HepG2 (cell line): ENCODE data around the gene ZMIZ2. TPM values are rescaled to one million over a fixed set of nuclear protein-coding genes. Genes with fewer than 3 reads are reported as not detected.

ENCODE experiments used
- AKAP8 ChIP-seq: sonication (generic); formaldehyde crosslinking; IDR thresholded peaks from 2 replicates; pipeline ENCODE4 v1.5.1; 2020; ENCODE audit warnings: mild to moderate bottlenecking, missing genetic modification reagents
- CERS6 ChIP-seq: sonication (generic); formaldehyde crosslinking; IDR thresholded peaks from 2 replicates; pipeline ENCODE4 v1.5.0; 2020; ENCODE audit warnings: missing genetic modification reagents
- HNF4G ChIP-seq, 2 experiments: sonication (generic) in 1 of 2; formaldehyde crosslinking in 1 of 2; IDR thresholded peaks; 2 replicates each; pipeline versions ENCODE4 v1.4.0 to v1.6.1; 2011 to 2020; ENCODE audit warnings: borderline replicate concordance in 2 of 2, low read depth in 2 of 2, mild to moderate bottlenecking in 2 of 2, low read length in 1 of 2, missing genetic modification reagents in 1 of 2, moderate library complexity in 1 of 2
- HOXA3 ChIP-seq: sonication (generic); formaldehyde crosslinking; IDR thresholded peaks from 2 replicates; pipeline ENCODE4 v1.5.0; 2020; ENCODE audit warnings: missing genetic modification reagents
- JUND ChIP-seq: sonication (generic); formaldehyde crosslinking; IDR thresholded peaks from 2 replicates; pipeline ENCODE4 v1.8.0; 2022; ENCODE audit warnings: mild to moderate bottlenecking, missing genetic modification reagents
- KDM2A ChIP-seq: sonication (generic); formaldehyde crosslinking; IDR thresholded peaks from 2 replicates; pipeline ENCODE4 v1.4.0; 2020; ENCODE audit warnings: low read depth, missing genetic modification reagents, borderline replicate concordance
- NFE2L1 ChIP-seq: sonication (generic); formaldehyde crosslinking; IDR thresholded peaks from 2 replicates; pipeline ENCODE4 v1.4.0; 2020; ENCODE audit warnings: missing genetic modification reagents, mild to moderate bottlenecking, borderline replicate concordance
- PAX8 ChIP-seq: sonication (generic); formaldehyde crosslinking; IDR thresholded peaks from 2 replicates; pipeline ENCODE4 v1.8.0; 2022; ENCODE audit warnings: mild to moderate bottlenecking, missing genetic modification reagents, borderline replicate concordance
- PCBP1 ChIP-seq: fragments of 200-400 bp; formaldehyde crosslinking; IDR thresholded peaks from 2 replicates; pipeline ENCODE4 v1.6.1; 2017; ENCODE audit warnings: mild to moderate bottlenecking, low read depth, low read length, borderline replicate concordance
- TEAD3 ChIP-seq: optimal IDR thresholded peaks from 2 replicates; pipeline ENCODE3; 2016; ENCODE audit warnings: borderline replicate concordance
- ZKSCAN8 ChIP-seq: IDR thresholded peaks from 2 replicates; pipeline ENCODE4 v1.6.1; 2016; ENCODE audit warnings: borderline replicate concordance, missing genetic modification reagents, missing compliant biosample characterization
- ZNF431 ChIP-seq: sonication (generic); formaldehyde crosslinking; IDR thresholded peaks from 2 replicates; pipeline ENCODE4 v1.9.0; 2022; ENCODE audit warnings: missing genetic modification reagents, low read depth, mild to moderate bottlenecking, borderline replicate concordance
- ZNF510 ChIP-seq: sonication (generic); formaldehyde crosslinking; IDR thresholded peaks from 2 replicates; pipeline ENCODE4 v1.4.0; 2020; ENCODE audit warnings: low read depth, mild to moderate bottlenecking, missing genetic modification reagents
- ZNF629 ChIP-seq: sonication (generic); formaldehyde crosslinking; conservative IDR thresholded peaks from 2 replicates; pipeline ENCODE4 v1.5.0; 2020; ENCODE audit warnings: missing genetic modification reagents
- ZNF672 ChIP-seq: sonication (generic); formaldehyde crosslinking; IDR thresholded peaks from 2 replicates; pipeline ENCODE4 v1.8.1; 2022; ENCODE audit warnings: missing genetic modification reagents
- ZNF841 ChIP-seq: sonication (generic); formaldehyde crosslinking; IDR thresholded peaks from 2 replicates; pipeline ENCODE4 v1.8.1; 2023; ENCODE audit warnings: missing genetic modification reagents, borderline replicate concordance
- polyA plus RNA-seq, 8 experiments: library from polyadenylated mRNA; depleted of rRNA in 3 of 8; stranded (reverse) in 7 of 8; unstranded in 1 of 8; fragments of >200 nt; fragmentation: Illumina TruSeq in 4 of 8; extraction: Trizol in 4 of 8; gene quantifications; 2 replicates each; pipeline versions ENCODE4 v1.2.1 to v1.2.3, GENCODE V29; 2011 to 2016; ENCODE audit warnings: low read depth in 4 of 8, missing spikeins in 1 of 8, mixed read lengths in 1 of 8; ENCODE audit not compliant: insufficient read depth in 1 of 8
- total RNA-seq, 5 experiments: library from RNA; depleted of rRNA; stranded (reverse); fragments of >200 nt; fragmentation: Illumina TruSeq; extraction: Trizol; gene quantifications; 2 replicates each; pipeline ENCODE4 v1.2.3, GENCODE V29; 2016; ENCODE audit warnings: low read depth in 1 of 5
- TF ChIP-seq, protein P1 (sequence below): sonication (generic); formaldehyde crosslinking; IDR thresholded peaks from 2 replicates; pipeline ENCODE4 v1.5.1; 2020; ENCODE audit warnings: missing genetic modification reagents, mild to moderate bottlenecking, borderline replicate concordance
- TF ChIP-seq, protein P2 (sequence below): IDR thresholded peaks from 2 replicates; pipeline ENCODE4 v1.6.1; 2018; ENCODE audit warnings: missing genetic modification reagents, mild to moderate bottlenecking, missing compliant biosample characterization
- TF ChIP-seq, protein P3 (sequence below): sonication (generic); formaldehyde crosslinking; IDR thresholded peaks from 2 replicates; pipeline ENCODE4 v1.8.0; 2022; ENCODE audit warnings: missing genetic modification reagents, mild to moderate bottlenecking, moderate library complexity, borderline replicate concordance
- TF ChIP-seq, protein P4 (sequence below): sonication (generic); formaldehyde crosslinking; IDR thresholded peaks from 2 replicates; pipeline ENCODE4 v1.5.1; 2020; ENCODE audit warnings: missing genetic modification reagents, mild to moderate bottlenecking, borderline replicate concordance

ZMIZ2 gene
- total and polyA plus RNA-seq, 2 of the 13 experiments (the other 11 are each of a cell fraction or from before 2014, with no cell fraction given), result 4.9 to 7.9 TPM

- TF ChIP-seq, protein P1, sequence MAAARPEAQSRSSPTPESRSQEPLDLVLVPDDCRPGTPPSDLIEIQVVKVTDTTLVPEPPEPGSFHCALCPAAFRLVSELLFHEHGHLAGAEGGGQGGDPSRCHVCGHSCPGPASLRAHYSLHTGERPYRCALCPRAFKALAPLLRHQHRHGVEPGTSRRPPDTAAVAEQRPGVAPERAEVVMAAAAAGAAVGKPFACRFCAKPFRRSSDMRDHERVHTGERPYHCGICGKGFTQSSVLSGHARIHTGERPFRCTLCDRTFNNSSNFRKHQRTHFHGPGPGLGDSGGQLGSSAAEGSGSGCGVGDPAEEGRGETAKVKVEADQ (CRISPR knock-in tag), result no peak
- TF ChIP-seq, protein P2, sequence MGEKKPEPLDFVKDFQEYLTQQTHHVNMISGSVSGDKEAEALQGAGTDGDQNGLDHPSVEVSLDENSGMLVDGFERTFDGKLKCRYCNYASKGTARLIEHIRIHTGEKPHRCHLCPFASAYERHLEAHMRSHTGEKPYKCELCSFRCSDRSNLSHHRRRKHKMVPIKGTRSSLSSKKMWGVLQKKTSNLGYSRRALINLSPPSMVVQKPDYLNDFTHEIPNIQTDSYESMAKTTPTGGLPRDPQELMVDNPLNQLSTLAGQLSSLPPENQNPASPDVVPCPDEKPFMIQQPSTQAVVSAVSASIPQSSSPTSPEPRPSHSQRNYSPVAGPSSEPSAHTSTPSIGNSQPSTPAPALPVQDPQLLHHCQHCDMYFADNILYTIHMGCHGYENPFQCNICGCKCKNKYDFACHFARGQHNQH (CRISPR knock-in tag), result 0 out of 2 replicates have a peak, but pooled peaks have one; percentile 26
- TF ChIP-seq CERS6 (CRISPR knock-in tag) (0 out of 2 replicates have a peak, but pooled peaks have one; percentile 10), JUND (CRISPR knock-in tag) (no peak), ZNF672 (CRISPR knock-in tag) (0 out of 2 replicates have a peak, but pooled peaks have one; percentile 24), HOXA3 (CRISPR knock-in tag) (peak; percentile 70), ZKSCAN8 (CRISPR knock-in tag) (no peak), ZNF431 (peak; percentile 20; the same call in 1 of the 2 replicates), HNF4G (IDR thresholded peaks at IDR 0.05; ENCODE audit: borderline replicate concordance, low read depth, low read length) (no peak), HNF4G (CRISPR knock-in tag; IDR thresholded peaks at IDR 0.05; ENCODE audit: borderline replicate concordance, low read depth) (no peak), AKAP8 (CRISPR knock-in tag) (peak; percentile 49; the same call in 1 of the 2 replicates), KDM2A (peak; percentile 68; the same call in 1 of the 2 replicates), ZNF510 (CRISPR knock-in tag) (0 out of 2 replicates have a peak, but pooled peaks have one; percentile 2), ZNF629 (CRISPR knock-in tag) (peak; percentile 100), PCBP1 (0 out of 2 replicates have a peak, but pooled peaks have one; percentile 32), NFE2L1 (no peak), PAX8 (0 out of 2 replicates have a peak, but pooled peaks have one; percentile 13), TEAD3 (peak; percentile 89), ZNF841 (CRISPR knock-in tag) (peak; percentile 91; the same call in 1 of the 2 replicates)
- TF ChIP-seq, protein P3, sequence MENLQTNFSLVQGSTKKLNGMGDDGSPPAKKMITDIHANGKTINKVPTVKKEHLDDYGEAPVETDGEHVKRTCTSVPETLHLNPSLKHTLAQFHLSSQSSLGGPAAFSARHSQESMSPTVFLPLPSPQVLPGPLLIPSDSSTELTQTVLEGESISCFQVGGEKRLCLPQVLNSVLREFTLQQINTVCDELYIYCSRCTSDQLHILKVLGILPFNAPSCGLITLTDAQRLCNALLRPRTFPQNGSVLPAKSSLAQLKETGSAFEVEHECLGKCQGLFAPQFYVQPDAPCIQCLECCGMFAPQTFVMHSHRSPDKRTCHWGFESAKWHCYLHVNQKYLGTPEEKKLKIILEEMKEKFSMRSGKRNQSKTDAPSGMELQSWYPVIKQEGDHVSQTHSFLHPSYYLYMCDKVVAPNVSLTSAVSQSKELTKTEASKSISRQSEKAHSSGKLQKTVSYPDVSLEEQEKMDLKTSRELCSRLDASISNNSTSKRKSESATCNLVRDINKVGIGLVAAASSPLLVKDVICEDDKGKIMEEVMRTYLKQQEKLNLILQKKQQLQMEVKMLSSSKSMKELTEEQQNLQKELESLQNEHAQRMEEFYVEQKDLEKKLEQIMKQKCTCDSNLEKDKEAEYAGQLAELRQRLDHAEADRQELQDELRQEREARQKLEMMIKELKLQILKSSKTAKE, result peak; percentile 75
- TF ChIP-seq, protein P4, sequence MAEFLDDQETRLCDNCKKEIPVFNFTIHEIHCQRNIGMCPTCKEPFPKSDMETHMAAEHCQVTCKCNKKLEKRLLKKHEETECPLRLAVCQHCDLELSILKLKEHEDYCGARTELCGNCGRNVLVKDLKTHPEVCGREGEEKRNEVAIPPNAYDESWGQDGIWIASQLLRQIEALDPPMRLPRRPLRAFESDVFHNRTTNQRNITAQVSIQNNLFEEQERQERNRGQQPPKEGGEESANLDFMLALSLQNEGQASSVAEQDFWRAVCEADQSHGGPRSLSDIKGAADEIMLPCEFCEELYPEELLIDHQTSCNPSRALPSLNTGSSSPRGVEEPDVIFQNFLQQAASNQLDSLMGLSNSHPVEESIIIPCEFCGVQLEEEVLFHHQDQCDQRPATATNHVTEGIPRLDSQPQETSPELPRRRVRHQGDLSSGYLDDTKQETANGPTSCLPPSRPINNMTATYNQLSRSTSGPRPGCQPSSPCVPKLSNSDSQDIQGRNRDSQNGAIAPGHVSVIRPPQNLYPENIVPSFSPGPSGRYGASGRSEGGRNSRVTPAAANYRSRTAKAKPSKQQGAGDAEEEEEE, result 0 out of 2 replicates have a peak, but pooled peaks have one; percentile 75
These were observed 47.4 kb downstream of the ZMIZ2 start (continued) for GRCh38 chr7:44796034-44796503.
